GM23338 (cell line): ENCODE results near the gene CTRL. TPM values are rescaled to one million over a fixed set of nuclear protein-coding genes. Genes with fewer than 3 reads are reported as not detected.

Experiments used
- ATAC-seq: fragments of 200-7000 bp; cut with Tn5 transposase; 3 replicates; pipeline ENCODE4 v1.9.1; 2020
- DNase-seq: peaks from one replicate; pipeline ENCODE4 v3.0.0-alpha.2; 2015; ENCODE audit warnings: low spot score
- H2AFZ ChIP-seq: fragments of 200-600 bp; sonication (generic); 2 replicates; pipeline ENCODE4 v1.8.0; 2016; ENCODE audit warnings: antibody characterized with exemption, mild to moderate bottlenecking, moderate library complexity
- H3F3A ChIP-seq: fragments of 200-600 bp; sonication (generic); replicated peaks from 2 replicates; pipeline ENCODE4 v1.8.0; 2017; ENCODE audit warnings: antibody characterized with exemption, mixed run types, low read depth
- H3K27ac ChIP-seq: fragments of 200-600 bp; sonication (generic); 2 replicates; pipeline ENCODE4 v1.6.1; 2016; ENCODE audit warnings: low read depth
- H3K27me3 ChIP-seq: fragments of 200-600 bp; sonication (generic); 2 replicates; pipeline ENCODE4 v1.8.0; 2016; ENCODE audit warnings: mild to moderate bottlenecking, mixed run types, moderate library complexity; ENCODE audit not compliant: insufficient read depth
- H3K36me3 ChIP-seq: fragments of 200-600 bp; sonication (generic); 2 replicates; pipeline ENCODE4 v1.8.0; 2016; ENCODE audit warnings: mild to moderate bottlenecking; ENCODE audit not compliant: insufficient read depth
- H3K4me1 ChIP-seq: fragments of 200-600 bp; sonication (generic); 2 replicates; pipeline ENCODE4 v1.8.0; 2016; ENCODE audit warnings: mild to moderate bottlenecking, moderate library complexity; ENCODE audit not compliant: insufficient read depth
- H3K4me2 ChIP-seq: fragments of 200-600 bp; sonication (generic); 2 replicates; pipeline ENCODE4 v1.7.1; 2017; ENCODE audit warnings: mixed run types
- H3K4me3 ChIP-seq: fragments of 200-600 bp; sonication (generic); 2 replicates; pipeline ENCODE4 v1.6.1; 2016; ENCODE audit warnings: mixed run types
- H3K79me2 ChIP-seq: fragments of 200-600 bp; sonication (generic); replicated peaks from 2 replicates; pipeline ENCODE4 v1.8.0; 2017; ENCODE audit warnings: mild to moderate bottlenecking; ENCODE audit not compliant: insufficient read depth
- H3K9me2 ChIP-seq: fragments of 200-600 bp; sonication (generic); 2 replicates; pipeline ENCODE4 v1.8.0; 2017; ENCODE audit not compliant: insufficient read depth
- H4K20me1 ChIP-seq: fragments of 200-600 bp; sonication (generic); replicated peaks from 2 replicates; pipeline ENCODE4 v1.8.0; 2017; ENCODE audit warnings: mild to moderate bottlenecking; ENCODE audit not compliant: insufficient read depth
- H3K27ac Mint-ChIP-seq: 2 replicates; pipeline ENCODE4 v1.8.0; 2020; ENCODE audit warnings: inconsistent platforms, mild to moderate bottlenecking, moderate library complexity, mixed read lengths
- H3K27me3 Mint-ChIP-seq: 3 replicates; pipeline ENCODE4 v1.8.0; 2022; ENCODE audit warnings: low read depth, mild to moderate bottlenecking, moderate library complexity, mixed read lengths, inconsistent platforms; ENCODE audit not compliant: insufficient read depth, poor library complexity
- H3K36me3 Mint-ChIP-seq: 3 replicates; pipeline ENCODE4 v1.8.0; 2021; ENCODE audit warnings: low read depth, mild to moderate bottlenecking, inconsistent platforms, moderate library complexity, mixed read lengths
- H3K4me1 Mint-ChIP-seq: 3 replicates; pipeline ENCODE4 v1.8.0; 2020; ENCODE audit warnings: mild to moderate bottlenecking, inconsistent platforms, mixed read lengths
- H3K4me3 Mint-ChIP-seq: 3 replicates; pipeline ENCODE4 v1.8.0; 2021; ENCODE audit warnings: moderate library complexity, mild to moderate bottlenecking, inconsistent platforms, mixed read lengths
- H3K9me3 Mint-ChIP-seq: 3 replicates; pipeline ENCODE4 v1.8.0; 2020; ENCODE audit warnings: moderate library complexity, mild to moderate bottlenecking, inconsistent platforms, mixed read lengths
- CREB1 ChIP-seq: fragments of 250-450 bp; sonication (Bioruptor Pico); IDR thresholded peaks from 2 replicates; pipeline ENCODE4 v1.5.0; 2020; ENCODE audit warnings: low read depth, mild to moderate bottlenecking, moderate library complexity
- EZH2 ChIP-seq: fragments of 200-600 bp; sonication (generic); IDR thresholded peaks from one replicate; pipeline ENCODE4 v1.8.0; 2017; ENCODE audit warnings: antibody characterized with exemption, mild to moderate bottlenecking, low read depth; ENCODE audit not compliant: unreplicated experiment
- EZH2phosphoT487 ChIP-seq: fragments of 200-600 bp; sonication (generic); IDR thresholded peaks from one replicate; pipeline ENCODE4 v1.8.1; 2018; ENCODE audit warnings: antibody characterized with exemption; ENCODE audit not compliant: unreplicated experiment
- JUNB ChIP-seq: IDR thresholded peaks from one replicate; pipeline ENCODE4 v1.6.1; 2016; ENCODE audit warnings: antibody characterized with exemption; ENCODE audit not compliant: unreplicated experiment
- NANOG ChIP-seq: IDR thresholded peaks from 2 replicates; pipeline ENCODE4 v1.6.1; 2016; ENCODE audit warnings: antibody characterized with exemption, borderline replicate concordance
- POLR2AphosphoS5 ChIP-seq: IDR thresholded peaks from 2 replicates; pipeline ENCODE4 v1.6.1; 2016; ENCODE audit warnings: antibody characterized with exemption, low read depth
- STAT1 ChIP-seq: IDR thresholded peaks from one replicate; pipeline ENCODE4 v1.6.1; 2016; ENCODE audit warnings: antibody characterized with exemption; ENCODE audit not compliant: unreplicated experiment
- ZNF114 ChIP-seq: fragments of 250-450 bp; sonication (Bioruptor Pico); IDR thresholded peaks from 2 replicates; pipeline ENCODE4 v1.5.0; 2020; ENCODE audit warnings: mild to moderate bottlenecking, moderate library complexity
- polyA plus RNA-seq: library from polyadenylated mRNA; unstranded; fragments of >200 nt; fragmentation: Nextera tagmentation; extraction: Ambion mirVana; gene quantifications from 2 replicates; pipeline ENCODE4 v1.2.1, GENCODE V29; 2016
- total RNA-seq: library from RNA; depleted of rRNA; stranded (reverse); fragments of >200 nt; shearing (Covaris generic); gene quantifications from 2 replicates; pipeline ENCODE4 v1.2.3, GENCODE V29; 2014
- TF ChIP-seq, protein P1 (sequence below): fragments of 250-450 bp; sonication (Bioruptor Pico); IDR thresholded peaks from 2 replicates; pipeline ENCODE4 v1.5.0; 2020; ENCODE audit warnings: mild to moderate bottlenecking, moderate library complexity
- TF ChIP-seq, protein P2 (sequence below), 2 experiments: fragments of 200-600 bp in 1 of 2; sonication (generic) in 1 of 2; conservative IDR thresholded peaks; 2 replicates each; pipeline versions ENCODE4 v1.5.1 to v1.6.1; 2016 to 2017; ENCODE audit warnings: antibody characterized with exemption in 2 of 2, low read depth in 2 of 2, mild to moderate bottlenecking in 2 of 2, moderate library complexity in 1 of 2
- TF ChIP-seq, protein P3 (sequence below): IDR thresholded peaks from one replicate; pipeline ENCODE4 v1.6.1; 2018; ENCODE audit warnings: antibody characterized with exemption; ENCODE audit not compliant: unreplicated experiment
- TF ChIP-seq, protein P4 (sequence below): IDR thresholded peaks from 2 replicates; pipeline ENCODE4 v1.6.1; 2016; ENCODE audit warnings: antibody characterized with exemption

The CTRL gene
- total and polyA plus RNA-seq, 2 experiments from 2014 or later = 1.6 to 13.0 TPM

DNA sequence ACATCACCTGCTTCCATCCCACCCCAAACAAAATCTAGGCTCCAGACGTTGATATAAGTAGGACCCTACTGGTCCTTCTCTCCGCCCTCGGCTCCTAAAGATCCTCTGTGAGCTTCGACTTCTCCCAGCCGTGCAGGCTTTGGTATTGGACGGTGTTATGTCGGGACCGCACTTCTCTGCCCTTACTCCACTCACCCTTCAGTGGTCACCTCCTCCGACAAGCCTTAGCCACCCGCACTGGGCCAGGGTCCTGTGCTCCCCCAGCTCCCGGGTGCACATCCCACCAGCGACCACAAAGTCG lies 3.4 kb upstream of the CTRL start:
- H3K36me3 Mint-ChIP-seq = peaks cover 20% of the 10 kb centered on the region; the same call in 2 of the 3 replicates

More for the DNA sequence above, 3.4 kb upstream of the CTRL start:
- DNase-seq (peak; percentile 33), ATAC-seq (peak; percentile 7)
- Histone ChIP-seq H3K4me3 (peak overlapping the region; percentile 98), H4K20me1 (peaks cover 3% of the 10 kb centered on the region), H3K27me3 (no peaks in the 10 kb centered on the region), H3K27ac (no peak overlapping the region), H3K4me2 (peak overlapping the region; percentile 99), H3K36me3 (no peaks in the 10 kb centered on the region), H2AFZ (peak overlapping the region; percentile 91), H3K9me2 (no peaks in the 10 kb centered on the region), H3K4me1 (peaks cover 10% of the 10 kb centered on the region; the same call in 1 of the 2 replicates), H3K79me2 (peaks cover 5% of the 10 kb centered on the region; the same call in 1 of the 2 replicates), H3F3A (peaks cover 7% of the 10 kb centered on the region; the same call in 1 of the 2 replicates)
- TF ChIP-seq ZNF114 (CRISPR knock-in tag) (no peak), EZH2 (no peak), JUNB (no peak), STAT1 (no peak), NANOG (no peak), POLR2AphosphoS5 (no peak), CREB1 (no peak), EZH2phosphoT487 (no peak)
- TF ChIP-seq, protein P1, sequence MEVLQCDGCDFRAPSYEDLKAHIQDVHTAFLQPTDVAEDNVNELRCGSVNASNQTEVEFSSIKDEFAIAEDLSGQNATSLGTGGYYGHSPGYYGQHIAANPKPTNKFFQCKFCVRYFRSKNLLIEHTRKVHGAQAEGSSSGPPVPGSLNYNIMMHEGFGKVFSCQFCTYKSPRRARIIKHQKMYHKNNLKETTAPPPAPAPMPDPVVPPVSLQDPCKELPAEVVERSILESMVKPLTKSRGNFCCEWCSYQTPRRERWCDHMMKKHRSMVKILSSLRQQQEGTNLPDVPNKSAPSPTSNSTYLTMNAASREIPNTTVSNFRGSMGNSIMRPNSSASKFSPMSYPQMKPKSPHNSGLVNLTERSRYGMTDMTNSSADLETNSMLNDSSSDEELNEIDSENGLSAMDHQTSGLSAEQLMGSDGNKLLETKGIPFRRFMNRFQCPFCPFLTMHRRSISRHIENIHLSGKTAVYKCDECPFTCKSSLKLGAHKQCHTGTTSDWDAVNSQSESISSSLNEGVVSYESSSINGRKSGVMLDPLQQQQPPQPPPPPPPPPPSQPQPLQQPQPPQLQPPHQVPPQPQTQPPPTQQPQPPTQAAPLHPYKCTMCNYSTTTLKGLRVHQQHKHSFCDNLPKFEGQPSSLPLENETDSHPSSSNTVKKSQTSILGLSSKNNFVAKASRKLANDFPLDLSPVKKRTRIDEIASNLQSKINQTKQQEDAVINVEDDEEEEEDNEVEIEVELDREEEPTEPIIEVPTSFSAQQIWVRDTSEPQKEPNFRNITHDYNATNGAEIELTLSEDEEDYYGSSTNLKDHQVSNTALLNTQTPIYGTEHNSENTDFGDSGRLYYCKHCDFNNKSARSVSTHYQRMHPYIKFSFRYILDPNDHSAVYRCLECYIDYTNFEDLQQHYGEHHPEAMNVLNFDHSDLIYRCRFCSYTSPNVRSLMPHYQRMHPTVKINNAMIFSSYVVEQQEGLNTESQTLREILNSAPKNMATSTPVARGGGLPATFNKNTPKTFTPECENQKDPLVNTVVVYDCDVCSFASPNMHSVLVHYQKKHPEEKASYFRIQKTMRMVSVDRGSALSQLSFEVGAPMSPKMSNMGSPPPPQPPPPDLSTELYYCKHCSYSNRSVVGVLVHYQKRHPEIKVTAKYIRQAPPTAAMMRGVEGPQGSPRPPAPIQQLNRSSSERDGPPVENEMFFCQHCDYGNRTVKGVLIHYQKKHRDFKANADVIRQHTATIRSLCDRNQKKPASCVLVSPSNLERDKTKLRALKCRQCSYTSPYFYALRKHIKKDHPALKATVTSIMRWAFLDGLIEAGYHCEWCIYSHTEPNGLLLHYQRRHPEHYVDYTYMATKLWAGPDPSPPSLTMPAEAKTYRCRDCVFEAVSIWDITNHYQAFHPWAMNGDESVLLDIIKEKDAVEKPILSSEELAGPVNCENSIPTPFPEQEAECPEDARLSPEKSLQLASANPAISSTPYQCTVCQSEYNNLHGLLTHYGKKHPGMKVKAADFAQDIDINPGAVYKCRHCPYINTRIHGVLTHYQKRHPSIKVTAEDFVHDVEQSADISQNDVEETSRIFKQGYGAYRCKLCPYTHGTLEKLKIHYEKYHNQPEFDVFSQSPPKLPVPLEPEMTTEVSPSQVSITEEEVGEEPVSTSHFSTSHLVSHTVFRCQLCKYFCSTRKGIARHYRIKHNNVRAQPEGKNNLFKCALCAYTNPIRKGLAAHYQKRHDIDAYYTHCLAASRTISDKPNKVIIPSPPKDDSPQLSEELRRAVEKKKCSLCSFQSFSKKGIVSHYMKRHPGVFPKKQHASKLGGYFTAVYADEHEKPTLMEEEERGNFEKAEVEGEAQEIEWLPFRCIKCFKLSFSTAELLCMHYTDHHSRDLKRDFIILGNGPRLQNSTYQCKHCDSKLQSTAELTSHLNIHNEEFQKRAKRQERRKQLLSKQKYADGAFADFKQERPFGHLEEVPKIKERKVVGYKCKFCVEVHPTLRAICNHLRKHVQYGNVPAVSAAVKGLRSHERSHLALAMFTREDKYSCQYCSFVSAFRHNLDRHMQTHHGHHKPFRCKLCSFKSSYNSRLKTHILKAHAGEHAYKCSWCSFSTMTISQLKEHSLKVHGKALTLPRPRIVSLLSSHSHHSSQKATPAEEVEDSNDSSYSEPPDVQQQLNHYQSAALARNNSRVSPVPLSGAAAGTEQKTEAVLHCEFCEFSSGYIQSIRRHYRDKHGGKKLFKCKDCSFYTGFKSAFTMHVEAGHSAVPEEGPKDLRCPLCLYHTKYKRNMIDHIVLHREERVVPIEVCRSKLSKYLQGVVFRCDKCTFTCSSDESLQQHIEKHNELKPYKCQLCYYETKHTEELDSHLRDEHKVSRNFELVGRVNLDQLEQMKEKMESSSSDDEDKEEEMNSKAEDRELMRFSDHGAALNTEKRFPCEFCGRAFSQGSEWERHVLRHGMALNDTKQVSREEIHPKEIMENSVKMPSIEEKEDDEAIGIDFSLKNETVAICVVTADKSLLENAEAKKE (CRISPR knock-in tag) = no peak
- TF ChIP-seq, protein P2, sequence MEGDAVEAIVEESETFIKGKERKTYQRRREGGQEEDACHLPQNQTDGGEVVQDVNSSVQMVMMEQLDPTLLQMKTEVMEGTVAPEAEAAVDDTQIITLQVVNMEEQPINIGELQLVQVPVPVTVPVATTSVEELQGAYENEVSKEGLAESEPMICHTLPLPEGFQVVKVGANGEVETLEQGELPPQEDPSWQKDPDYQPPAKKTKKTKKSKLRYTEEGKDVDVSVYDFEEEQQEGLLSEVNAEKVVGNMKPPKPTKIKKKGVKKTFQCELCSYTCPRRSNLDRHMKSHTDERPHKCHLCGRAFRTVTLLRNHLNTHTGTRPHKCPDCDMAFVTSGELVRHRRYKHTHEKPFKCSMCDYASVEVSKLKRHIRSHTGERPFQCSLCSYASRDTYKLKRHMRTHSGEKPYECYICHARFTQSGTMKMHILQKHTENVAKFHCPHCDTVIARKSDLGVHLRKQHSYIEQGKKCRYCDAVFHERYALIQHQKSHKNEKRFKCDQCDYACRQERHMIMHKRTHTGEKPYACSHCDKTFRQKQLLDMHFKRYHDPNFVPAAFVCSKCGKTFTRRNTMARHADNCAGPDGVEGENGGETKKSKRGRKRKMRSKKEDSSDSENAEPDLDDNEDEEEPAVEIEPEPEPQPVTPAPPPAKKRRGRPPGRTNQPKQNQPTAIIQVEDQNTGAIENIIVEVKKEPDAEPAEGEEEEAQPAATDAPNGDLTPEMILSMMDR (conservative IDR thresholded peaks at IDR 0.05; ENCODE audit: low read depth in 2 of 2) = no peak
- TF ChIP-seq, protein P3, sequence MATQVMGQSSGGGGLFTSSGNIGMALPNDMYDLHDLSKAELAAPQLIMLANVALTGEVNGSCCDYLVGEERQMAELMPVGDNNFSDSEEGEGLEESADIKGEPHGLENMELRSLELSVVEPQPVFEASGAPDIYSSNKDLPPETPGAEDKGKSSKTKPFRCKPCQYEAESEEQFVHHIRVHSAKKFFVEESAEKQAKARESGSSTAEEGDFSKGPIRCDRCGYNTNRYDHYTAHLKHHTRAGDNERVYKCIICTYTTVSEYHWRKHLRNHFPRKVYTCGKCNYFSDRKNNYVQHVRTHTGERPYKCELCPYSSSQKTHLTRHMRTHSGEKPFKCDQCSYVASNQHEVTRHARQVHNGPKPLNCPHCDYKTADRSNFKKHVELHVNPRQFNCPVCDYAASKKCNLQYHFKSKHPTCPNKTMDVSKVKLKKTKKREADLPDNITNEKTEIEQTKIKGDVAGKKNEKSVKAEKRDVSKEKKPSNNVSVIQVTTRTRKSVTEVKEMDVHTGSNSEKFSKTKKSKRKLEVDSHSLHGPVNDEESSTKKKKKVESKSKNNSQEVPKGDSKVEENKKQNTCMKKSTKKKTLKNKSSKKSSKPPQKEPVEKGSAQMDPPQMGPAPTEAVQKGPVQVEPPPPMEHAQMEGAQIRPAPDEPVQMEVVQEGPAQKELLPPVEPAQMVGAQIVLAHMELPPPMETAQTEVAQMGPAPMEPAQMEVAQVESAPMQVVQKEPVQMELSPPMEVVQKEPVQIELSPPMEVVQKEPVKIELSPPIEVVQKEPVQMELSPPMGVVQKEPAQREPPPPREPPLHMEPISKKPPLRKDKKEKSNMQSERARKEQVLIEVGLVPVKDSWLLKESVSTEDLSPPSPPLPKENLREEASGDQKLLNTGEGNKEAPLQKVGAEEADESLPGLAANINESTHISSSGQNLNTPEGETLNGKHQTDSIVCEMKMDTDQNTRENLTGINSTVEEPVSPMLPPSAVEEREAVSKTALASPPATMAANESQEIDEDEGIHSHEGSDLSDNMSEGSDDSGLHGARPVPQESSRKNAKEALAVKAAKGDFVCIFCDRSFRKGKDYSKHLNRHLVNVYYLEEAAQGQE = no peak
- TF ChIP-seq, protein P4, sequence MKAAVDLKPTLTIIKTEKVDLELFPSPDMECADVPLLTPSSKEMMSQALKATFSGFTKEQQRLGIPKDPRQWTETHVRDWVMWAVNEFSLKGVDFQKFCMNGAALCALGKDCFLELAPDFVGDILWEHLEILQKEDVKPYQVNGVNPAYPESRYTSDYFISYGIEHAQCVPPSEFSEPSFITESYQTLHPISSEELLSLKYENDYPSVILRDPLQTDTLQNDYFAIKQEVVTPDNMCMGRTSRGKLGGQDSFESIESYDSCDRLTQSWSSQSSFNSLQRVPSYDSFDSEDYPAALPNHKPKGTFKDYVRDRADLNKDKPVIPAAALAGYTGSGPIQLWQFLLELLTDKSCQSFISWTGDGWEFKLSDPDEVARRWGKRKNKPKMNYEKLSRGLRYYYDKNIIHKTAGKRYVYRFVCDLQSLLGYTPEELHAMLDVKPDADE = no peak
- Mint-ChIP-seq H3K4me3 (peak overlapping the region; percentile 100), H3K27me3 (peaks cover 41% of the 10 kb centered on the region), H3K4me1 (peaks cover 21% of the 10 kb centered on the region), H3K27ac (peak overlapping the region; percentile 84), H3K9me3 (0 out of 3 replicates have a peak, but pooled peaks cover 3% of the 10 kb centered on the region)
